Activated CD8-positive, alpha-beta memory T cell treated with anti-CD3 and anti-CD28 coated beads, Interleukin-2, amount 50 U/mL, for 48 hours (primary cell): ENCODE results near the gene SYT7.
"Not testable (repeated sequence)": the region's sequence is repeated elsewhere in the genome, so short reads cannot be mapped to it uniquely, and the experiment has no call there.

Source experiments
- DNase-seq: peaks from one replicate; pipeline ENCODE4 v3.0.0-alpha.2; 2020

The SYT7 gene

GRCh38 chr11:61494381-61494961 is 86.4 kb downstream of the SYT7 start:
- DNase-seq = no peak

GRCh38 chr11:61491736-61492395 is 89.0 kb downstream of the SYT7 start:
- no peak for DNase-seq

- no peak for DNase-seq
Measured at GRCh38 chr11:61489833-61490721, 90.8 kb downstream of the SYT7 start.

- no peak for DNase-seq
Measured at GRCh38 chr11:61488651-61489291, 92.1 kb downstream of the SYT7 start.

- no peak for DNase-seq
Measured at GRCh38 chr11:61487342-61488025, 93.4 kb downstream of the SYT7 start.

GRCh38 chr11:61486779-61487178 is 94.1 kb downstream of the SYT7 start:
- DNase-seq = no peak

DNA sequence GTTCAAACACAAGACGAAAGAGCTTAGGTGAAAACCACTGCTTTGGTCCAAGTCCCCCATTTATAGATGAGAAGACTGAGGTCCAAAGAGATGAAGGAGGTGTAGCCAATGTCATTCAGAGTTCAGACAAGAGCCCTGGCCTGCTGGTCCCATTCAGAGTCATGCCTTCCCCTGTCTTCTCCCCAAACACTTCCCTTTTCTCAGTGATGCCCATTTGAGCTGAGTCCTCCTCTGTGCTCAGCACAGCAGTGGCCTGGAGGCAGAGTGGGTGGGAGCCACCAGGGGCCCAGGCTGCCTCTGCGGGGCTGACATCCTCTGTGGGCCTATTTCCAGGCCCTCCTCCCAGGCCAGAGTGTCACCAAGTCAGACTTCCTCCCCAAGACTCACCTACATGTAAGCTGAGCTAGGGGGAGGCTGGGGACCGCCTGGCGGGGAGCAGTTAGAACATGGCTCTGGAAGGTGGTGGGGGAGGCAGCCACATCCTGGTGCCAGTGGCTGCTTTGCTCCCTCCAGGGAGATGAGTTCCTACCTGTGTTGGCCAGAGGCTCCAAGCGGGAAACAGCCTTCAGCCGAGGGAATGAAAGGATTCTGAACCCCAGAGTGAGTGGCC is 94.8 kb downstream of the SYT7 start:
- DNase-seq = no peak

GRCh38 chr11:61485080-61485479 is 95.8 kb downstream of the SYT7 start:
- no peak for DNase-seq

DNA sequence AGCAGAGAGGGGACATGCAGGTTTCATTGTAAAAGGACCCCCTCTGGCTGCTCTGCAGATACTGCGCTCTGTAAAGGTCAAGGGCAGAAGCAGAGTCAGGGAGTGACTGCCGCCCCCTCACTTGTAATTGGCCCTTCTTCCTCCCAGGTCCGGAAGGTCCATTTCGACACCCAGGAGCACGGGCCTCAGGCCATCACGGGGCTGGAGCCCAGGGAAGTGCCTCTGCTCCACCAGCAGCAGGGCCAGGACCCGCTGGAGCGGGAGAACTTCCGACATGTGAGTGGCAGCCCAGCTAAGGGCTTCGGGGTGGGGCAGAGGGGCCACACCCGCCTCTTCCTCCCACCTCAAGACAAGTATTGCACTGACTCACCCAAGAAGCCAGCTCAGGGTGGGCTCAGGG is 96.3 kb downstream of the SYT7 start:
- no peak for DNase-seq

DNA sequence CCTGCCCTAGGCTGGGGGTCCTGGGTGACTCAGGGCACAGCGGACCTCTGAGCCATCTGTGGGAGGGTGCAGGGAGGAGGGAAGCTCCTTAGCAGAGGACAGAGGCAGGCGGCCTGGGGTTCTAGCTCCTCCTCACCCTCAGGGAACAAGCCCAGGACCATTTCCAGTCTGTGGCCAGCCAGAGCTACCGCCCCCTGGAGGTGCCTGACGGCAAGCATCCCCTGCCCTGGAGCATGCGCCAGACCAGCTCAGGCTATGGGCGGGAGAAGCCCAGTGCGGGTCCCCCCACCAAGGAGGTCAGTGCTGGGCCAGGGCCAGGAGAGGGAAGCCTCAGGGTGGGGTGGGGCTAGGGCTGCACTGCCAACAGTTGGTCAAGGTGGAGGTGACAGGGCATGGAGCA is 98.4 kb downstream of the SYT7 start:
- peak; percentile 71 for DNase-seq

GRCh38 chr11:61481806-61482205 is 99.1 kb downstream of the SYT7 start:
- no peak for DNase-seq

GRCh38 chr11:61480994-61481335 is 99.9 kb downstream of the SYT7 start:
- DNase-seq = no peak

- DNase-seq = no peak
Measured at GRCh38 chr11:61480261-61480993, 100.4 kb downstream of the SYT7 start.

GRCh38 chr11:61479360-61480058 is 101.4 kb downstream of the SYT7 start:
- not testable (repeated sequence) for DNase-seq

DNA sequence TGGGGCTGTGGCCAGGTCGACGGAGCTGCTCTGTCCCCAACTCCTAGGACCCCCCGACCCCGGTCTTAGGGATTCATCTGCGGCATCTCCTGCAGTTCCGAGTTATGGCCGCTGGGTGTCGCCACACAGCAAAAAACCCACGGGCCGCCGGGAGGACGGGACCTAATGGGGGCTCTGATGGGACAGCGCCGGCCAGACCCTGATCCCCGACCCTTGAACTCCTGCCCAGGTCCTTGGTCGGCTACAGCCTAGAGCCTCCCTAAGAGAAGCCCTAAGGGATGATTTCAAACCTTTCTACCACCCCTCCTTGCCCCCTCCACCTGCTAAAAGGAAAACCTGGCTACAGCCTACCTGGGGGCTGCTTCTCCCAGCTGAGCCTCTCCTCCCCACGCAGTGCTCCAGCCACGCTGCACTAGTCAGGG is 103.1 kb downstream of the SYT7 start:
- peak; percentile 87 for DNase-seq

- no peak for DNase-seq
Measured at GRCh38 chr11:61477126-61477525, 103.8 kb downstream of the SYT7 start.

- DNase-seq = no peak
Measured at GRCh38 chr11:61476371-61476770, 104.5 kb downstream of the SYT7 start.

DNA sequence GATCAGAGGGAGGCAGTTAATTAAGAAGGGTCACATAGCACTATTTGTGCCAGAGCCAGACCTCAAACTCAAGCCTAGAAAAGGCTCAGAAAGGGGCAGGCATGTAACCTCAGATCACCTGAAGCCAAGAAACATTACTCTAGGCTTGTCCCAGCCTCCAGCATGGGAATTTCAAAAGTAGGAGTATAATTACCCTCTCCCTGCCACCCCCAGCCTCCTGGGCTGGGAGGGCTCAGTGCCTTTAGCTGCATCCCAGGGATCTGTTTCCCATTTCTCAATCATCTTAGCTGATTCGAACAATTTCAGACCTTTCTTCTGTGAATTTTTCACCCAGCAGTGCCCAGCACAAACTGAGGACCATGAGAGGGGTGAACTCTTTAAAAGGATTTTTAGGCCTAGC is 105.4 kb downstream of the SYT7 start:
- no peak for DNase-seq

- DNase-seq = no peak
Measured at GRCh38 chr11:61474013-61474643, 106.7 kb downstream of the SYT7 start.

- no peak for DNase-seq
Measured at GRCh38 chr11:61473370-61474012, 107.4 kb downstream of the SYT7 start.
